OCI-LY3 (cell line): ENCODE results near the gene CMTM1.

ENCODE experiments used
- CTCF ChIP-seq: fragments of 200-600, 300-600 bp; sonication (generic); IDR thresholded peaks from 2 replicates; pipeline ENCODE4 v1.5.1; 2014; ENCODE audit warnings: antibody characterized with exemption, low read length, low read depth
- EZH2phosphoT487 ChIP-seq: fragments of 200-600 bp; shearing (Covaris generic); IDR thresholded peaks from 2 replicates; pipeline ENCODE4 v1.6.1; 2018; ENCODE audit warnings: antibody characterized with exemption, mixed run types, low read depth

GRCh38 chr16:66603537-66604375 lies 37.5 kb downstream of the CMTM1 start:
- TF ChIP-seq CTCF (no peak), EZH2phosphoT487 (no peak)
